ENCODE data around the gene KLF3.
A peak's percentile ranks its signal among the peaks of the same experiment; 100 is the strongest.

Gene KLF3

GRCh38 chr4:38650133-38650532 lies 13.9 kb upstream of the KLF3 start:
- Histone ChIP-seq H3K27ac (ENCODE audit: extremely low read depth, low read depth, low read length) (no peak overlapping the region), H3K4me1 (ENCODE audit: control insufficient read depth, insufficient read depth, low read length) (no peaks in the 10 kb centered on the region), H3K9me3 (ENCODE audit: control insufficient read depth, insufficient read depth, low read depth, low read length) (no peaks in the 10 kb centered on the region), H3K36me3 (ENCODE audit: control insufficient read depth in 2 of 2, insufficient read depth in 1 of 2, low read length in 2 of 2) (no peaks in the 10 kb centered on the region), H3K4me3 (ENCODE audit: low read depth, low read length) (no peak overlapping the region)
- POLR2A ChIA-PET = no interaction called here
- TF ChIP-seq YY1 (tag by site-specific recombination; IDR thresholded peaks at IDR 0.05) (no peak), KLF1 (tag by site-specific recombination; IDR thresholded peaks at IDR 0.05) (peak; percentile 42)
- CTCF ChIA-PET = interaction anchor here (0.7 kb wide), 1 partner anchor 14 kb away, joined by 3 read pairs; no protein-coding TSS in a partner anchor

GRCh38 chr4:38654273-38654672 lies 9.7 kb upstream of the KLF3 start:
- Histone ChIP-seq H3K27ac (ENCODE audit: extremely low read depth, low read depth, low read length) (no peak overlapping the region), H3K9me3 (ENCODE audit: control insufficient read depth, insufficient read depth, low read depth, low read length) (no peaks in the 10 kb centered on the region), H3K4me3 (ENCODE audit: low read depth, low read length) (no peak overlapping the region), H3K4me1 (ENCODE audit: control insufficient read depth, insufficient read depth, low read length) (no peaks in the 10 kb centered on the region), H3K36me3 (ENCODE audit: control insufficient read depth in 2 of 2, insufficient read depth in 1 of 2, low read length in 2 of 2) (no peaks in the 10 kb centered on the region)
- TF ChIP-seq ZNF391 (tag by site-specific recombination; IDR thresholded peaks at IDR 0.05; ENCODE audit: borderline replicate concordance, low read depth) (no peak), ZNF701 (tag by site-specific recombination; IDR thresholded peaks at IDR 0.05) (no peak), ZNF621 (tag by site-specific recombination; IDR thresholded peaks at IDR 0.05) (no peak)
- ChIA-PET POLR2A (no interaction called here), CTCF (interaction anchor here (0.7 kb wide), 1 partner anchor 1652 kb away, joined by 3 read pairs; no protein-coding TSS in a partner anchor)

GRCh38 chr4:38656111-38656510 lies 7.9 kb upstream of the KLF3 start:
- POLR2A ChIA-PET = no interaction called here
- TF ChIP-seq AEBP2 (tag by site-specific recombination; IDR thresholded peaks at IDR 0.05; ENCODE audit: borderline replicate concordance) = no peak
- no peak for TF ChIP-seq MYNN (tag by site-specific recombination; IDR thresholded peaks at IDR 0.05; ENCODE audit: borderline replicate concordance)
- TF ChIP-seq ZNF830 (tag by site-specific recombination; IDR thresholded peaks at IDR 0.05; ENCODE audit: low read depth) = no peak
- no peak for TF ChIP-seq PRDM2 (tag by site-specific recombination; IDR thresholded peaks at IDR 0.05; ENCODE audit: borderline replicate concordance)
- no peak for TF ChIP-seq ZNF639 (tag by site-specific recombination; IDR thresholded peaks at IDR 0.05)
- no peak for TF ChIP-seq ZNF280C (tag by site-specific recombination; IDR thresholded peaks at IDR 0.05)
- TF ChIP-seq ZFP3 (tag by site-specific recombination; IDR thresholded peaks at IDR 0.05; ENCODE audit: low read depth) = no peak
- no peak for TF ChIP-seq KLF10 (tag by site-specific recombination; IDR thresholded peaks at IDR 0.05)
- no peak for TF ChIP-seq PATZ1 (tag by site-specific recombination; IDR thresholded peaks at IDR 0.05)
- TF ChIP-seq ZNF513 (tag by site-specific recombination; IDR thresholded peaks at IDR 0.05) = no peak
- CTCF ChIA-PET = interaction anchor here (0.7 kb wide), 1 partner anchor 19 kb away, joined by 3 read pairs; no protein-coding TSS in a partner anchor

More at GRCh38 chr4:38656111-38656510, 7.9 kb upstream of the KLF3 start:
- Histone ChIP-seq H3K4me3 (ENCODE audit: low read depth, low read length) (no peak overlapping the region), H3K27ac (ENCODE audit: extremely low read depth, low read depth, low read length) (no peak overlapping the region), H3K4me1 (ENCODE audit: control insufficient read depth, insufficient read depth, low read length) (no peaks in the 10 kb centered on the region), H3K36me3 (ENCODE audit: control insufficient read depth in 2 of 2, insufficient read depth in 1 of 2, low read length in 2 of 2) (no peaks in the 10 kb centered on the region), H3K9me3 (ENCODE audit: control insufficient read depth, insufficient read depth, low read depth, low read length) (no peaks in the 10 kb centered on the region)
